Activated T-cell treated with anti-CD3 and anti-CD28 coated beads, Interleukin-2, amount 50 U/mL, for 4 hours (primary cell): ENCODE data around the gene TSEN15. TPM values are rescaled to one million over a fixed set of nuclear protein-coding genes. Genes with fewer than 3 reads are reported as not detected.

ENCODE experiments used
- ATAC-seq, 2 donors: fragments of 200-7000 bp; cut with Tn5 transposase; one replicate each; pipeline ENCODE4 v1.10.0; 2021
- DNase-seq: peaks from one replicate; pipeline ENCODE4 v3.0.0-alpha.2; 2020
- H3K27me3 Mint-ChIP-seq: one replicate; pipeline ENCODE4 v1.8.0; 2021; ENCODE audit warnings: low read depth, mixed read lengths
- H3K36me3 Mint-ChIP-seq: one replicate; pipeline ENCODE4 v1.8.0; 2022; ENCODE audit warnings: mixed read lengths; ENCODE audit not compliant: insufficient read depth
- H3K4me1 Mint-ChIP-seq: one replicate; pipeline ENCODE4 v1.8.0; 2021; ENCODE audit warnings: low read depth, mixed read lengths
- H3K4me3 Mint-ChIP-seq: one replicate; pipeline ENCODE4 v1.8.0; 2021; ENCODE audit warnings: mild to moderate bottlenecking, moderate library complexity, mixed read lengths
- H3K9me3 Mint-ChIP-seq: one replicate; pipeline ENCODE4 v1.8.0; 2021; ENCODE audit warnings: mixed read lengths
- total RNA-seq, 3 donors: library from RNA; stranded (reverse); gene quantifications; one replicate each; pipeline ENCODE4 v1.2.1, GENCODE V29; 2021

The TSEN15 gene
- total RNA-seq, 3 donors from 2014 or later, result 54.7 to 58.9 (median 56.3) TPM

- ATAC-seq, result no peak
- Mint-ChIP-seq H3K4me3 (no peak overlapping the region), H3K27me3 (no peaks in the 10 kb centered on the region), H3K4me1 (no peaks in the 10 kb centered on the region), H3K36me3 (no peaks in the 10 kb centered on the region), H3K9me3 (no peaks in the 10 kb centered on the region)
- DNase-seq, result no peak
Observed at GRCh38 chr1:184022668-184023067, 28.9 kb upstream of the TSEN15 start.

- Mint-ChIP-seq H3K4me3 (no peak overlapping the region), H3K9me3 (no peaks in the 10 kb centered on the region), H3K4me1 (no peaks in the 10 kb centered on the region), H3K27me3 (no peaks in the 10 kb centered on the region), H3K36me3 (no peaks in the 10 kb centered on the region)
- DNase-seq (no peak), ATAC-seq (no peak)
Observed at GRCh38 chr1:184023171-184023570, 28.4 kb upstream of the TSEN15 start.

GRCh38 chr1:184025242-184025675 is 26.3 kb upstream of the TSEN15 start:
- no peaks in the 10 kb centered on the region for H3K36me3 Mint-ChIP-seq
- H3K4me1 Mint-ChIP-seq, result no peaks in the 10 kb centered on the region
- no peaks in the 10 kb centered on the region for H3K27me3 Mint-ChIP-seq
- DNase-seq (no peak), ATAC-seq (no peak)
- H3K9me3 Mint-ChIP-seq, result no peaks in the 10 kb centered on the region
- no peak overlapping the region for H3K4me3 Mint-ChIP-seq

- Mint-ChIP-seq H3K27me3 (peaks cover 3% of the 10 kb centered on the region), H3K9me3 (no peaks in the 10 kb centered on the region), H3K36me3 (no peaks in the 10 kb centered on the region), H3K4me1 (no peaks in the 10 kb centered on the region), H3K4me3 (no peak overlapping the region)
- ATAC-seq, result no peak
- no peak for DNase-seq
Observed at GRCh38 chr1:184027826-184028695, 23.5 kb upstream of the TSEN15 start.

- H3K4me1 Mint-ChIP-seq, result no peaks in the 10 kb centered on the region
- no peaks in the 10 kb centered on the region for H3K9me3 Mint-ChIP-seq
- H3K27me3 Mint-ChIP-seq, result peaks cover 3% of the 10 kb centered on the region
- H3K4me3 Mint-ChIP-seq, result no peak overlapping the region
- no peaks in the 10 kb centered on the region for H3K36me3 Mint-ChIP-seq
- DNase-seq (no peak), ATAC-seq (no peak)
Observed at GRCh38 chr1:184028854-184029623, 22.5 kb upstream of the TSEN15 start.

- ATAC-seq, result no peak
- Mint-ChIP-seq H3K9me3 (no peaks in the 10 kb centered on the region), H3K4me3 (no peak overlapping the region), H3K27me3 (peaks cover 8% of the 10 kb centered on the region), H3K4me1 (peaks cover 2% of the 10 kb centered on the region), H3K36me3 (no peaks in the 10 kb centered on the region)
- no peak for DNase-seq
Observed at GRCh38 chr1:184030433-184031091, 21.0 kb upstream of the TSEN15 start.

GRCh38 chr1:184031092-184031408 is 20.5 kb upstream of the TSEN15 start:
- Mint-ChIP-seq H3K36me3 (no peaks in the 10 kb centered on the region), H3K9me3 (no peaks in the 10 kb centered on the region), H3K4me1 (peaks cover 7% of the 10 kb centered on the region), H3K4me3 (no peak overlapping the region), H3K27me3 (peaks cover 13% of the 10 kb centered on the region)
- ATAC-seq, result no peak
- no peak for DNase-seq

- DNase-seq, result no peak
- no peak overlapping the region for H3K4me3 Mint-ChIP-seq
- H3K4me1 Mint-ChIP-seq, result peaks cover 10% of the 10 kb centered on the region
- H3K9me3 Mint-ChIP-seq, result no peaks in the 10 kb centered on the region
- H3K36me3 Mint-ChIP-seq, result no peaks in the 10 kb centered on the region
- no peak for ATAC-seq
- peaks cover 18% of the 10 kb centered on the region for H3K27me3 Mint-ChIP-seq
Observed at GRCh38 chr1:184031409-184032107, 20.0 kb upstream of the TSEN15 start.

- Mint-ChIP-seq H3K27me3 (peaks cover 18% of the 10 kb centered on the region), H3K4me3 (no peak overlapping the region), H3K9me3 (no peaks in the 10 kb centered on the region), H3K36me3 (no peaks in the 10 kb centered on the region), H3K4me1 (peaks cover 10% of the 10 kb centered on the region)
- no peak for ATAC-seq
- DNase-seq, result no peak
Observed at GRCh38 chr1:184032306-184032929, 19.1 kb upstream of the TSEN15 start.

GRCh38 chr1:184032930-184033418 is 18.6 kb upstream of the TSEN15 start:
- ATAC-seq (no peak), DNase-seq (no peak)
- H3K36me3 Mint-ChIP-seq, result no peaks in the 10 kb centered on the region
- H3K4me1 Mint-ChIP-seq, result peaks cover 14% of the 10 kb centered on the region
- H3K4me3 Mint-ChIP-seq, result no peak overlapping the region
- no peaks in the 10 kb centered on the region for H3K9me3 Mint-ChIP-seq
- peaks cover 21% of the 10 kb centered on the region for H3K27me3 Mint-ChIP-seq

- H3K9me3 Mint-ChIP-seq, result no peaks in the 10 kb centered on the region
- no peaks in the 10 kb centered on the region for H3K36me3 Mint-ChIP-seq
- no peak overlapping the region for H3K4me3 Mint-ChIP-seq
- DNase-seq (no peak), ATAC-seq (no peak)
- peaks cover 18% of the 10 kb centered on the region for H3K4me1 Mint-ChIP-seq
- H3K27me3 Mint-ChIP-seq, result peaks cover 28% of the 10 kb centered on the region
Observed at GRCh38 chr1:184033711-184034167, 17.8 kb upstream of the TSEN15 start.

GRCh38 chr1:184034761-184035379 is 16.7 kb upstream of the TSEN15 start:
- no peak overlapping the region for H3K4me3 Mint-ChIP-seq
- H3K27me3 Mint-ChIP-seq, result peaks cover 39% of the 10 kb centered on the region
- no peaks in the 10 kb centered on the region for H3K36me3 Mint-ChIP-seq
- peaks cover 20% of the 10 kb centered on the region for H3K4me1 Mint-ChIP-seq
- H3K9me3 Mint-ChIP-seq, result no peaks in the 10 kb centered on the region
- DNase-seq (no peak), ATAC-seq (no peak)
